Measurements from ENCODE around the gene TBRG4.

The TBRG4 gene

DNA sequence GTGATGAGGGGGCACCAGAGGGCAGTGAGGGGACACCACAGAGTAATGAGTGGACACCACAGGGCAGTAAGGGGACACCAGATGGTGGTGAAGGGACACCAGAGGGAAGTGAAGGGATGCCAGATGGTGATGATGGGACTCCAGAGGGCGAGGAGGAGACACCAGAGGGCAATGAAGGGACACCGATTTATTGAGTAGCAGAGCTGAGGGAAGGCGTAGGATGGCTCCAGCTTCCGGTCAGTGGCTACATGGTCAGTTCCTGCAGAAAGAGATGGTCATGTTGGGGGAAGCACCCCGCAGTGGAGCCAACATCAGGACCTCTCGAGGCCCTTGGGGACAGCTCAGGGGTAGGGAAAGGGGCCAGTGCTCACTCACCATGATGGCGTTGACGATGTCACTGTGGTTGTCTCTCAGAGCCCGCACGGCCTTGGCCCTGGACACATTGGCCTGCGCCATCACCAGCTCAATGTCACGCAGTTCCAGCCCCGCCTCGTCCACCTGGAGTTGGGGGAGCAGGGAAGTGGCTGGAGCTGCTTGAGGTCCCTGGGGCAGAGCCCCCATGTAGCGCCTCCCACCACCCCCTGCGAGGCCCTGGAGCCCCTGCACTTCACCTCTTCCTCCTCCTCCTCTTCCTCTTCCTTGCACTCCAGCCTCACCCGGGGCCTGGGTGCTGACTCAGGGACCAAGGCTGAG is 31.1 kb downstream of the TBRG4 start:
- Histone ChIP-seq H3K36me3 (ENCODE audit: control insufficient read depth, insufficient read depth, low read length) (no peaks in the 10 kb centered on the region), H3K9me3 (ENCODE audit: control insufficient read depth, low read length) (no peaks in the 10 kb centered on the region)
- TF ChIP-seq, protein P1, sequence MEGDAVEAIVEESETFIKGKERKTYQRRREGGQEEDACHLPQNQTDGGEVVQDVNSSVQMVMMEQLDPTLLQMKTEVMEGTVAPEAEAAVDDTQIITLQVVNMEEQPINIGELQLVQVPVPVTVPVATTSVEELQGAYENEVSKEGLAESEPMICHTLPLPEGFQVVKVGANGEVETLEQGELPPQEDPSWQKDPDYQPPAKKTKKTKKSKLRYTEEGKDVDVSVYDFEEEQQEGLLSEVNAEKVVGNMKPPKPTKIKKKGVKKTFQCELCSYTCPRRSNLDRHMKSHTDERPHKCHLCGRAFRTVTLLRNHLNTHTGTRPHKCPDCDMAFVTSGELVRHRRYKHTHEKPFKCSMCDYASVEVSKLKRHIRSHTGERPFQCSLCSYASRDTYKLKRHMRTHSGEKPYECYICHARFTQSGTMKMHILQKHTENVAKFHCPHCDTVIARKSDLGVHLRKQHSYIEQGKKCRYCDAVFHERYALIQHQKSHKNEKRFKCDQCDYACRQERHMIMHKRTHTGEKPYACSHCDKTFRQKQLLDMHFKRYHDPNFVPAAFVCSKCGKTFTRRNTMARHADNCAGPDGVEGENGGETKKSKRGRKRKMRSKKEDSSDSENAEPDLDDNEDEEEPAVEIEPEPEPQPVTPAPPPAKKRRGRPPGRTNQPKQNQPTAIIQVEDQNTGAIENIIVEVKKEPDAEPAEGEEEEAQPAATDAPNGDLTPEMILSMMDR (IDR thresholded peaks at IDR 0.05), result no peak

DNA sequence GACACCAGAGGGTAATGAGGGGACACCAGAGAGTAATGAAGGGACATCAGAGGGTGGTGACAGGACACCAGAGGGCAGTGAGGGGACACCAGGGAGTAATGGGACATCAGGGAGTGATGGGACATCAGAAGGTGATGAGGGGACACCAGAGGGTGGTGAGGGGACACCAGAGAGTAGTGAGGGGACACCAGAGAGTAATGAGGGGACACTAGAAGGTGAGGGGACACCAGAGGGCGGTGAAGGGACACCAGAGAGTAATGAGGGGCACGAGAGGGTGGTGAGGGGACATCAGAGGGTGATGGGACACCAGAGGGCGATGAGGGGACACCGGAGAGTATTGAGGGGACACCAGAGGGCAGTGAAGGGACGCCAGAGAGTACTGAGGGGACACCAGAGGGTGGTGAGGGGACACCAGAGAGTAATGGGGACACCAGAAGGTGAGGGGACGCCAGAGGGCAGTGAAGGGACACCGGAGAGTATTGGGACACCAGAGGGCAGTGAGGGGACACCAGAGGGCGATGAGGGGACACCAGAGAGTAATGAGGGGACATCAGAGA is 33.3 kb downstream of the TBRG4 start:
- no peaks in the 10 kb centered on the region for H3K4me1 ChIP-seq
- H3K36me3 ChIP-seq (ENCODE audit: control insufficient read depth, insufficient read depth, low read length), result no peaks in the 10 kb centered on the region
- no peak overlapping the region for H3K27ac ChIP-seq
- no peak overlapping the region for H3K4me2 ChIP-seq (ENCODE audit: low read length)
- H3K4me3 ChIP-seq (ENCODE audit: low read depth, low read length), result no peak overlapping the region
- no peak overlapping the region for H3K9ac ChIP-seq
- no peak overlapping the region for H2AFZ ChIP-seq
- TF ChIP-seq, protein P1 (IDR thresholded peaks at IDR 0.05), result no peak
- no peaks in the 10 kb centered on the region for H3K79me2 ChIP-seq
- H3K27me3 ChIP-seq (ENCODE audit: control insufficient read depth, insufficient read depth, low read length), result no peaks in the 10 kb centered on the region
- no peaks in the 10 kb centered on the region for H3K9me3 ChIP-seq (ENCODE audit: control insufficient read depth, low read length)

More for the DNA sequence above, 31.1 kb downstream of the TBRG4 start:
- H3K4me3 ChIP-seq (ENCODE audit: low read depth, low read length), result no peak overlapping the region
- H3K27me3 ChIP-seq (ENCODE audit: control insufficient read depth, insufficient read depth, low read length), result no peaks in the 10 kb centered on the region
- no peak overlapping the region for H2AFZ ChIP-seq
- H3K4me1 ChIP-seq, result no peaks in the 10 kb centered on the region
- H3K27ac ChIP-seq, result no peak overlapping the region
- H3K79me2 ChIP-seq, result no peaks in the 10 kb centered on the region
- H3K9ac ChIP-seq, result no peak overlapping the region
- no peak overlapping the region for H3K4me2 ChIP-seq (ENCODE audit: low read length)

DNA sequence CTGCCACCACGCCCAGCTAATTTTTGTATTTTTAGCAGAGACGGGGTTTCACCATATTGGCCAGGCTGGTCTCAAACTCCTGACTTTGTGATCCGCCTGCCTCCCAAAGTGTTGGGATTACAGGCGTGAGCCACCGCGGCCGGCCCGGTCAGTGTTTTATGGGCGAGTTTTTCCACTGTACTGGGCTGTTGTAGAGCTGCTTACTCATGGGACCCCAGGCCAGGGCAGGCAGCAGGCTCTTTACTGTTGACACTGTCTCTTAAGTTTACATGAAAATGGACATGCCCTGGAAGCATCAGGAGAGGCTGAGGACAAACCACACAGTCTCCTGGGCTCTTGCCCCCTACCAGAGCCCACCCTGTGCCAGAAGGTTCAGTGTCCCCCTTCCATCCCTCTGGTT is 33.9 kb downstream of the TBRG4 start:
- no peak overlapping the region for H3K27ac ChIP-seq
- no peak overlapping the region for H2AFZ ChIP-seq
- H3K27me3 ChIP-seq (ENCODE audit: control insufficient read depth, insufficient read depth, low read length), result no peaks in the 10 kb centered on the region
- no peak overlapping the region for H3K4me2 ChIP-seq (ENCODE audit: low read length)
- no peak overlapping the region for H3K9ac ChIP-seq
- TF ChIP-seq, protein P1 (IDR thresholded peaks at IDR 0.05), result no peak
- no peaks in the 10 kb centered on the region for H3K4me1 ChIP-seq
- no peak overlapping the region for H3K4me3 ChIP-seq (ENCODE audit: low read depth, low read length)
- no peaks in the 10 kb centered on the region for H3K9me3 ChIP-seq (ENCODE audit: control insufficient read depth, low read length)
- H3K36me3 ChIP-seq (ENCODE audit: control insufficient read depth, insufficient read depth, low read length), result no peaks in the 10 kb centered on the region
- H3K79me2 ChIP-seq, result no peaks in the 10 kb centered on the region

DNA sequence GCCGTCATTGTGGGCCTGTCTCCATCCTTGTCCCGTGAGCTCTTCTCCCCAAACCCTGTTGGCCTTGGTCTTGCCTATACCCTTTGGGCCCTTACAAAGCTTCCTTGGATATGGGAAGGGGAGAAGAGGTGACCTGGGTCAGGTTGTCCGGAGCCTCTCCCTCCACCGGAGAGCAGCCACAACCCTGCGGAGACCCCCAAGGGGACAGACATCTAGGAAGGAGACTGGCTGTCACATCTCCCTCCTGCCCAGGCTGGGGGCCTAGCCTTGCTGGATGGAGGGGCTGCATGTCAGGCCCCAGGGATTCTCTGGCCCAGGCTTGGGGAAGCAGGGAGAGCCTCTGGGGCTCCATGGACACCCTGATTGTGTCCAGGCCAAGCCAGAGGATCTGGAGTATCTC is 34.6 kb downstream of the TBRG4 start:
- Histone ChIP-seq H3K36me3 (ENCODE audit: control insufficient read depth, insufficient read depth, low read length) (no peaks in the 10 kb centered on the region), H3K4me2 (ENCODE audit: low read length) (no peak overlapping the region), H3K27me3 (ENCODE audit: control insufficient read depth, insufficient read depth, low read length) (no peaks in the 10 kb centered on the region), H3K4me1 (no peaks in the 10 kb centered on the region), H3K79me2 (no peaks in the 10 kb centered on the region), H3K9me3 (ENCODE audit: control insufficient read depth, low read length) (no peaks in the 10 kb centered on the region), H3K27ac (no peak overlapping the region), H3K4me3 (ENCODE audit: low read depth, low read length) (no peak overlapping the region), H2AFZ (no peak overlapping the region), H3K9ac (no peak overlapping the region)
- TF ChIP-seq, protein P1 (IDR thresholded peaks at IDR 0.05), result no peak

All from parathyroid adenoma (tissue), 2 donors.